Gastroesophageal sphincter (tissue), 3 donors: Measurements from ENCODE around the gene ZNF213.

ENCODE experiments used
- POLR2A ChIP-seq, 2 donors: fragments of 450-650 bp; IDR thresholded peaks; one replicate each; pipeline ENCODE4 v1.6.1; 2017; ENCODE audit warnings: antibody characterized with exemption in 2 of 2, mild to moderate bottlenecking in 2 of 2, moderate library complexity in 1 of 2
- TF ChIP-seq, protein P1 (sequence below), 4 experiments: fragments of 200-600 bp in 2 of 4; fragments of 450-650 bp in 2 of 4; sonication (generic) in 1 of 4; IDR thresholded peaks; one replicate each; pipeline ENCODE4 v1.5.1; 2017 to 2019; ENCODE audit warnings: antibody characterized with exemption in 4 of 4, mild to moderate bottlenecking in 2 of 4, moderate library complexity in 2 of 4

DNA sequence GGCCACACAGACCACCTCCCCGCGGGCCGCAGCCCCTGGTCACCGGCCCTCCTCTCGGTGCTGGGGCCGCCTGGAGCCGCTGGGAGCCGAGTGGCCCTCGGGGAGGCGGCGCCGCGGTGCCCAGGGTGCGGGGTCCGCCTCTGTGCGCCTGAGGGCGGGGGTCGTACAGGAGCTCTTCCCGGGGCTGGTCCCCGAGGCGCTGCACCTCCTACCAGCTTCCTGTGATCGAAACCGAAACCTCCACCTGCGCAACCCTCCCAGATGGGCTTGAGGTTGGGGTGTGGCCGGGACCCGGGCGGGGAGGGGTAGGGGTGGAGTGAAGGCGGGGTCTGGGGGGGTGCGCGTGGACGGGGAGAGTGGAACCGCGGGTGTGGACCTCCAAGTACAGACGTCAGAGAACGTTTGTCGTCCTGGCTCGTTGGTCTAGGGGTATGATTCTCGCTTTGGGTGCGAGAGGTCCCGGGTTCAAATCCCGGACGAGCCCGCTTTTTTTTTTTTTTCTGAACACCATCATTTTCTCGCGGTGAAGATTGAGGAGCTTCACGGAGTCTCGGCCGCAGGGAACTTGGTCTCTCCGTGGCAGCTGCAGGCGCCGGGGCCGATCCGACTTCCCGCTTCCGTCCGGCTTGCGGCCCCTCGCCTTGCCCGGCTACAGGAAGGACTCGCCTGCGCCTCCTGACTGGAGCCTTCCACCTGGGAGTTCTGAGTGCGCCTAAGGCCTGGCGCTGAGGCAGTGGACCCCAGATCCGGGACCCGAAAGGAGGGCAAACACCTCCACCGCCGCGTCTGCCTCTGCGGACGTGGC is 23.9 kb downstream of the ZNF213 start:
- TF ChIP-seq, protein P1, sequence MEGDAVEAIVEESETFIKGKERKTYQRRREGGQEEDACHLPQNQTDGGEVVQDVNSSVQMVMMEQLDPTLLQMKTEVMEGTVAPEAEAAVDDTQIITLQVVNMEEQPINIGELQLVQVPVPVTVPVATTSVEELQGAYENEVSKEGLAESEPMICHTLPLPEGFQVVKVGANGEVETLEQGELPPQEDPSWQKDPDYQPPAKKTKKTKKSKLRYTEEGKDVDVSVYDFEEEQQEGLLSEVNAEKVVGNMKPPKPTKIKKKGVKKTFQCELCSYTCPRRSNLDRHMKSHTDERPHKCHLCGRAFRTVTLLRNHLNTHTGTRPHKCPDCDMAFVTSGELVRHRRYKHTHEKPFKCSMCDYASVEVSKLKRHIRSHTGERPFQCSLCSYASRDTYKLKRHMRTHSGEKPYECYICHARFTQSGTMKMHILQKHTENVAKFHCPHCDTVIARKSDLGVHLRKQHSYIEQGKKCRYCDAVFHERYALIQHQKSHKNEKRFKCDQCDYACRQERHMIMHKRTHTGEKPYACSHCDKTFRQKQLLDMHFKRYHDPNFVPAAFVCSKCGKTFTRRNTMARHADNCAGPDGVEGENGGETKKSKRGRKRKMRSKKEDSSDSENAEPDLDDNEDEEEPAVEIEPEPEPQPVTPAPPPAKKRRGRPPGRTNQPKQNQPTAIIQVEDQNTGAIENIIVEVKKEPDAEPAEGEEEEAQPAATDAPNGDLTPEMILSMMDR (IDR thresholded peaks at IDR 0.05): no peak
- peak in 1 of 2 donors; percentile 7 for TF ChIP-seq POLR2A (IDR thresholded peaks at IDR 0.05)
